H9 (cell line): Measurements from ENCODE around the gene ACACB. TPM values are rescaled to one million over a fixed set of nuclear protein-coding genes. Genes with fewer than 3 reads are reported as not detected.

Experiments
- DNase-seq: peaks from one replicate; pipeline ENCODE4 v3.0.0-alpha.2; 2017
- H2AFZ ChIP-seq: one replicate; pipeline ENCODE4 v1.6.1; 2013; ENCODE audit warnings: mild to moderate bottlenecking, low read length, control low read depth, moderate library complexity
- H2AK5ac ChIP-seq: 2 replicates; pipeline ENCODE4 v1.6.1; 2013; ENCODE audit warnings: low read length, control low read depth, mixed read lengths; ENCODE audit not compliant: insufficient read length
- H2BK120ac ChIP-seq: one replicate; pipeline ENCODE4 v1.6.1; 2013; ENCODE audit warnings: low read depth, mild to moderate bottlenecking, low read length, control low read depth, inconsistent platforms; ENCODE audit not compliant: poor library complexity, severe bottlenecking
- H2BK12ac ChIP-seq: 2 replicates; pipeline ENCODE4 v1.6.1; 2013; ENCODE audit warnings: low read length, control low read depth, mixed read lengths, low read depth; ENCODE audit not compliant: insufficient read length
- H2BK15ac ChIP-seq: 2 replicates; pipeline ENCODE4 v1.6.1; 2013; ENCODE audit warnings: low read depth, low read length, control low read depth
- H2BK20ac ChIP-seq: one replicate; pipeline ENCODE4 v1.6.1; 2013; ENCODE audit warnings: low read depth, mild to moderate bottlenecking, low read length, control low read depth, inconsistent platforms; ENCODE audit not compliant: poor library complexity, severe bottlenecking
- H2BK5ac ChIP-seq: 2 replicates; pipeline ENCODE4 v1.6.1; 2013; ENCODE audit warnings: low read length, control low read depth, mixed read lengths; ENCODE audit not compliant: insufficient read length
- H3K14ac ChIP-seq: 2 replicates; pipeline ENCODE4 v1.6.1; 2013; ENCODE audit warnings: low read length, control low read depth; ENCODE audit not compliant: insufficient read depth
- H3K18ac ChIP-seq: 2 replicates; pipeline ENCODE4 v1.6.1; 2013; ENCODE audit warnings: low read depth, mild to moderate bottlenecking, mixed read lengths, low read length, control low read depth; ENCODE audit not compliant: insufficient read length
- H3K23ac ChIP-seq: 2 replicates; pipeline ENCODE4 v1.6.1; 2013; ENCODE audit warnings: low read length, control low read depth, mixed read lengths, low read depth; ENCODE audit not compliant: insufficient read length
- H3K23me2 ChIP-seq: 2 replicates; pipeline ENCODE4 v1.6.1; 2013; ENCODE audit warnings: low read depth, mild to moderate bottlenecking, mixed read lengths, low read length, control low read depth; ENCODE audit not compliant: insufficient read length, poor library complexity, severe bottlenecking
- H3K27ac ChIP-seq: 2 replicates; pipeline ENCODE4 v1.5.1; 2013; ENCODE audit warnings: low read length, control low read depth, mixed read lengths, low read depth; ENCODE audit not compliant: insufficient read length
- H3K27me3 ChIP-seq: 2 replicates; pipeline ENCODE4 v1.6.1; 2013; ENCODE audit warnings: low read length, control low read depth, inconsistent platforms; ENCODE audit not compliant: insufficient read depth
- H3K4ac ChIP-seq: 2 replicates; pipeline ENCODE4 v1.6.1; 2013; ENCODE audit warnings: low read depth, mild to moderate bottlenecking, control low read depth, inconsistent platforms, low read length, moderate library complexity
- H3K4me1 ChIP-seq: 2 replicates; pipeline ENCODE4 v1.6.1; 2013; ENCODE audit warnings: low read length, control low read depth, inconsistent platforms; ENCODE audit not compliant: insufficient read depth
- H3K4me2 ChIP-seq: 2 replicates; pipeline ENCODE4 v1.6.1; 2013; ENCODE audit warnings: low read length, control low read depth, mixed read lengths; ENCODE audit not compliant: insufficient read length, insufficient read depth
- H3K56ac ChIP-seq: 2 replicates; pipeline ENCODE4 v1.6.1; 2013; ENCODE audit warnings: low read depth, mild to moderate bottlenecking, mixed read lengths, low read length, control low read depth; ENCODE audit not compliant: insufficient read length
- H3K79me1 ChIP-seq: 2 replicates; pipeline ENCODE4 v1.6.1; 2013; ENCODE audit warnings: low read depth, mild to moderate bottlenecking, moderate library complexity, low read length, control low read depth, inconsistent platforms; ENCODE audit not compliant: insufficient read depth, poor library complexity, severe bottlenecking
- H3K79me2 ChIP-seq: 2 replicates; pipeline ENCODE4 v1.6.1; 2013; ENCODE audit warnings: low read length, control low read depth, inconsistent platforms; ENCODE audit not compliant: insufficient read depth
- H3K9ac ChIP-seq: 2 replicates; pipeline ENCODE4 v1.6.1; 2013; ENCODE audit warnings: low read length, control low read depth, mixed read lengths; ENCODE audit not compliant: insufficient read length; ENCODE audit errors: extremely low read depth
- H3K9me3 ChIP-seq: one replicate; pipeline ENCODE4 v1.6.1; 2013; ENCODE audit warnings: low read depth, low read length, inconsistent platforms; ENCODE audit not compliant: control insufficient read depth
- H3T11ph ChIP-seq: one replicate; pipeline ENCODE4 v1.6.1; 2013; ENCODE audit warnings: mild to moderate bottlenecking, low read length, control low read depth, inconsistent platforms
- H4K20me1 ChIP-seq: one replicate; pipeline ENCODE4 v1.6.1; 2013; ENCODE audit not compliant: control insufficient read depth, insufficient read length, insufficient read depth
- H4K5ac ChIP-seq: 2 replicates; pipeline ENCODE4 v1.6.1; 2013; ENCODE audit warnings: low read depth, mild to moderate bottlenecking, mixed read lengths, low read length, control low read depth; ENCODE audit not compliant: insufficient read length
- H4K8ac ChIP-seq: replicated peaks from 2 replicates; pipeline ENCODE4 v1.6.1; 2013; ENCODE audit warnings: low read length, control low read depth, mixed read lengths, low read depth; ENCODE audit not compliant: insufficient read length
- H4K91ac ChIP-seq: 2 replicates; pipeline ENCODE4 v1.6.1; 2013; ENCODE audit warnings: low read depth, mild to moderate bottlenecking, moderate library complexity, mixed read lengths, low read length, control low read depth; ENCODE audit not compliant: insufficient read length
- H3K27ac Mint-ChIP-seq, 3 experiments: 2 replicates in 2 of 3; 3 replicates in 1 of 3; pipeline ENCODE4 v1.8.0; 2020 to 2021; ENCODE audit warnings: mixed read lengths in 3 of 3, mild to moderate bottlenecking in 1 of 3, moderate library complexity in 1 of 3
- H3K27me3 Mint-ChIP-seq: 2 replicates; pipeline ENCODE4 v1.8.0; 2021; ENCODE audit warnings: low read depth, mild to moderate bottlenecking, moderate library complexity, mixed read lengths
- H3K36me3 Mint-ChIP-seq, 3 experiments: 2 replicates in 2 of 3; 3 replicates in 1 of 3; pipeline ENCODE4 v1.8.0; 2020 to 2021; ENCODE audit warnings: low read depth in 3 of 3, mixed read lengths in 3 of 3; ENCODE audit not compliant: insufficient read depth in 1 of 3
- H3K4me1 Mint-ChIP-seq, 2 experiments: 2 replicates each; pipeline ENCODE4 v1.8.0; 2020; ENCODE audit warnings: mixed read lengths in 2 of 2
- H3K4me3 Mint-ChIP-seq, 2 experiments: 2 replicates in 1 of 2; 3 replicates in 1 of 2; pipeline ENCODE4 v1.8.0; 2020 to 2021; ENCODE audit warnings: mild to moderate bottlenecking in 2 of 2, mixed read lengths in 2 of 2, moderate library complexity in 1 of 2
- H3K9me3 Mint-ChIP-seq, 2 experiments: 2 replicates in 1 of 2; 3 replicates in 1 of 2; pipeline ENCODE4 v1.8.0; 2020; ENCODE audit warnings: mild to moderate bottlenecking in 2 of 2, mixed read lengths in 2 of 2, moderate library complexity in 1 of 2
- CTCF ChIP-seq: fragments of 200-600 bp; sonication (generic); conservative IDR thresholded peaks from 3 replicates; pipeline ENCODE4 v1.8.0; 2021; ENCODE audit warnings: antibody characterized with exemption, mild to moderate bottlenecking
- WGBS: extraction: QIAGEN DNeasy Blood & Tissue Kit; methylation state at CpG from one replicate; pipeline ENCODE4 v1.1.7; 2013; ENCODE audit warnings: missing lambda C conversion rate, low lambda C conversion rate, mixed read lengths; ENCODE audit not compliant: insufficient read length; ENCODE audit errors: extremely low coverage; 5-methylcytosine and 5-hydroxymethylcytosine counted together
- total RNA-seq: library from RNA; stranded (reverse); gene quantifications from 2 replicates; pipeline ENCODE4 v1.2.1, GENCODE V29; 2021

The ACACB gene
- total RNA-seq, 1 experiment from 2014 or later, result 14.2 TPM

GRCh38 chr12:109255377-109255776, 139.0 kb downstream of the ACACB start:
- Histone ChIP-seq H3K9ac (no peak overlapping the region), H3K4me2 (no peak overlapping the region), H3K79me2 (no peaks in the 10 kb centered on the region), H2BK12ac (no peak overlapping the region), H4K5ac (no peak overlapping the region), H3K27me3 (no peaks in the 10 kb centered on the region), H3K4ac (no peak overlapping the region), H2BK120ac (no peak overlapping the region), H4K8ac (no peak overlapping the region), H3K14ac (no peak overlapping the region), H2BK20ac (no peak overlapping the region), H3K9me3 (no peaks in the 10 kb centered on the region), H4K91ac (no peak overlapping the region), H3K79me1 (no peaks in the 10 kb centered on the region), H3K56ac (no peak overlapping the region), H3K23ac (no peak overlapping the region), H2AK5ac (no peak overlapping the region), H2AFZ (no peak overlapping the region), H3T11ph (no peak overlapping the region), H3K27ac (no peak overlapping the region), H3K23me2 (no peaks in the 10 kb centered on the region), H2BK5ac (no peak overlapping the region), H2BK15ac (no peak overlapping the region), H4K20me1 (no peaks in the 10 kb centered on the region), H3K4me1 (no peaks in the 10 kb centered on the region), H3K18ac (no peak overlapping the region)
- no peak overlapping the region for H3K27ac Mint-ChIP-seq
- H3K27me3 Mint-ChIP-seq, result no peaks in the 10 kb centered on the region
- no peaks in the 10 kb centered on the region for H3K4me1 Mint-ChIP-seq
- no peak overlapping the region for H3K4me3 Mint-ChIP-seq
- peaks cover 7 to 27% (median 20%) of the 10 kb centered on the region in 3 experiments; a peak in 6 of 7 replicates for H3K36me3 Mint-ChIP-seq
- no peak for DNase-seq
- peak; percentile 47 for TF ChIP-seq CTCF
- peaks cover 5 to 7% of the 10 kb centered on the region in 2 experiments; a peak in 3 of 5 replicates for H3K9me3 Mint-ChIP-seq
- WGBS, result no CpG with 5 or more reads among the region's 5 CpGs
